Thyroid gland (tissue), 4 donors: ENCODE measurements around the gene EXOC3.

Experiments used
- CTCF ChIP-seq, 6 experiments: fragments of 200-600 bp in 3 of 6; fragments of 450-650 bp in 3 of 6; sonication (generic) in 3 of 6; IDR thresholded peaks; one replicate each; pipeline ENCODE4 v1.5.1; 2016 to 2019; ENCODE audit warnings: antibody characterized with exemption in 6 of 6, mild to moderate bottlenecking in 2 of 6, inconsistent platforms in 1 of 6, moderate library complexity in 1 of 6
- POLR2A ChIP-seq, 2 donors: fragments of 450-650 bp; IDR thresholded peaks; one replicate each; pipeline ENCODE4 v1.6.1; 2017; ENCODE audit warnings: antibody characterized with exemption in 2 of 2, mild to moderate bottlenecking in 2 of 2, moderate library complexity in 1 of 2

GRCh38 chr5:394671-395155 lies 48.3 kb upstream of the EXOC3 start:
- TF ChIP-seq CTCF (IDR thresholded peaks at IDR 0.05) (no peak), POLR2A (IDR thresholded peaks at IDR 0.05) (no peak)
